BLaER1 treated with 17β-estradiol and CSF1 and Interleukin-3, amounts not matched to agents 10 nM and 100 nM (cell line): Measurements from ENCODE around the gene EIF4EBP3.
A peak's percentile ranks its signal among the peaks of the same experiment; 100 is the strongest.

Experiments used
- H3K27ac ChIP-seq, 11 experiments: shearing (Covaris generic); formaldehyde crosslinking; 2 replicates each; pipeline ENCODE4 v1.8.1; 2022
- H3K27me3 ChIP-seq, 11 experiments: shearing (Covaris generic); formaldehyde crosslinking; 2 replicates each; pipeline ENCODE4 v1.8.1; 2022
- H3K36me3 ChIP-seq, 11 experiments: shearing (Covaris generic); formaldehyde crosslinking; 2 replicates each; pipeline ENCODE4 v1.8.1; 2022
- H3K4me1 ChIP-seq, 10 experiments: shearing (Covaris generic); formaldehyde crosslinking; 2 replicates each; pipeline ENCODE4 v1.8.1; 2022
- H3K4me2 ChIP-seq, 11 experiments: shearing (Covaris generic); formaldehyde crosslinking; 2 replicates each; pipeline ENCODE4 v1.8.1; 2022
- H3K4me3 ChIP-seq, 10 experiments: shearing (Covaris generic); formaldehyde crosslinking; 2 replicates each; pipeline ENCODE4 v1.8.1; 2022
- H3K9ac ChIP-seq, 11 experiments: shearing (Covaris generic); formaldehyde crosslinking; 2 replicates each; pipeline ENCODE4 v1.8.1; 2022
- H3K9me3 ChIP-seq, 11 experiments: shearing (Covaris generic); formaldehyde crosslinking; replicated peaks in 1 of 11; 2 replicates each; pipeline ENCODE4 v1.8.1; 2022
- H4K20me1 ChIP-seq, 11 experiments: shearing (Covaris generic); formaldehyde crosslinking; 2 replicates each; pipeline ENCODE4 v1.8.1; 2022
- Cebpa-rat ChIP-seq, 11 experiments: shearing (Covaris generic); IDR thresholded peaks; 2 replicates each; pipeline ENCODE4 v1.8.1; 2022

The EIF4EBP3 gene

DNA sequence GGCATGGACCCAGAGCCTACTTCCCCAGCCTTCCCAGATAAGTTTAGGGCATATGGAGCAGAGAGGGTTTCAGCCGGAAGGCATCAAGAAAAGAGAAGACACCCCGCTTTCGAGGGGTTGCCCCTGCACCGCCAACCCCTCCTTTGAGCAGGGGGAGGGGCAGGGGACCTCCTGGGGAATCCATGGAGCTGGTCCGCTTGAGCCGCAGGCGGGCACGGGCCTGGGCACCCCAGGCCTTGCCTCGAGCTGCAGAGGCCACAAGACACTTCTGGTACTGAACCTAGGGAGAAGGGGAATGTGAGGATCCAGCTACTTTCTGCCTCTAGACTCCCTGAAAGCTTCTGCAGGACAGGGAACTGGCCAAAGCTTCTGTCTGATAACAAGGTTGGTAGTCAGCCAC is 11.1 kb downstream of the EIF4EBP3 start:
- peak overlapping the region in 5 of 11 experiments; percentile 82 to 98 (median 97); a peak in 8 of 22 replicates for H3K4me2 ChIP-seq
- peaks cover 5 to 81% (median 20%) of the 10 kb centered on the region in 11 experiments; a peak in 19 of 22 replicates for H3K36me3 ChIP-seq
- H3K9me3 ChIP-seq: peaks cover 0 to 5% (median 2%) of the 10 kb centered on the region in 11 experiments; a peak in 15 of 22 replicates
- TF ChIP-seq Cebpa-rat (IDR thresholded peaks at IDR 0.05): no peak
- peaks cover 0 to 32% (median 6%) of the 10 kb centered on the region in 11 experiments; a peak in 9 of 22 replicates for H4K20me1 ChIP-seq
- peaks cover 23 to 87% (median 41%) of the 10 kb centered on the region in 10 experiments for H3K4me1 ChIP-seq
- peak overlapping the region in 6 of 11 experiments; percentile 93 to 97 (median 94); a peak in 9 of 22 replicates for H3K27ac ChIP-seq
- H3K27me3 ChIP-seq: peaks cover under 1 to 15% (median 14%) of the 10 kb centered on the region in 11 experiments
- H3K9ac ChIP-seq: peak overlapping the region in 2 of 11 experiments; percentile 96 to 98; a peak in 4 of 22 replicates
- H3K4me3 ChIP-seq: peak overlapping the region in 1 of 10 experiments; percentile 84; a peak in 2 of 20 replicates

DNA sequence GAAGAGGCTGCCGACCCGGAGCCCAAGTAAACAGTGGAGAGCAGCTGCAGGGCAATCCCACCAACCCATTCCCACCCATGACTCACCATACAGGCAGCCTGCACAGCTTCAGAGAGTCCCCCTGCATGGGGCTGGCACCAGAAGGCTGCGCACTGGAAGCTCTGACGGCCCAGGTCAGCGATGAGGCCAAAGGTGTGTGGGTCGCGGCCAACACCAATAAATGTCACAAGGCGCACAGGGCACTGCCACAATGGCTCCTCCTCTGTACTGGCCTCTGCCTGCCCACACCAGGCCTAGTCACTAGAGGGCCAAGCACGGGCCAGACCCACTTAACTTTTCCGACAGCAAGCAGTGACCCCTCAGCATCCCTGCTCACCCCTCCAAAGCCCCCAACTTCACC is 12.8 kb downstream of the EIF4EBP3 start:
- peaks cover 17 to 32% (median 30%) of the 10 kb centered on the region in 11 experiments for H3K27me3 ChIP-seq
- peaks cover 0 to 65% (median 3%) of the 10 kb centered on the region in 11 experiments; a peak in 14 of 22 replicates for H3K36me3 ChIP-seq
- H3K9me3 ChIP-seq: peaks cover 7 to 22% (median 19%) of the 10 kb centered on the region in 11 experiments; a peak in 21 of 22 replicates
- no peak for TF ChIP-seq Cebpa-rat (IDR thresholded peaks at IDR 0.05)
- peak overlapping the region in 1 of 11 experiments; percentile 97; a peak in 1 of 22 replicates for H3K27ac ChIP-seq
- H3K4me2 ChIP-seq: peak overlapping the region in 3 of 11 experiments; percentile 97 to 98 (median 97); a peak in 6 of 22 replicates
- H3K4me1 ChIP-seq: peaks cover 19 to 76% (median 34%) of the 10 kb centered on the region in 10 experiments
- peaks cover 0 to 16% (median 0%) of the 10 kb centered on the region in 11 experiments; a peak in 4 of 22 replicates for H4K20me1 ChIP-seq
- H3K9ac ChIP-seq: peak overlapping the region in 2 of 11 experiments; percentile 83 to 98; a peak in 4 of 22 replicates
- H3K4me3 ChIP-seq: peak overlapping the region in 3 of 10 experiments; percentile 58 to 66 (median 63); a peak in 5 of 20 replicates

DNA sequence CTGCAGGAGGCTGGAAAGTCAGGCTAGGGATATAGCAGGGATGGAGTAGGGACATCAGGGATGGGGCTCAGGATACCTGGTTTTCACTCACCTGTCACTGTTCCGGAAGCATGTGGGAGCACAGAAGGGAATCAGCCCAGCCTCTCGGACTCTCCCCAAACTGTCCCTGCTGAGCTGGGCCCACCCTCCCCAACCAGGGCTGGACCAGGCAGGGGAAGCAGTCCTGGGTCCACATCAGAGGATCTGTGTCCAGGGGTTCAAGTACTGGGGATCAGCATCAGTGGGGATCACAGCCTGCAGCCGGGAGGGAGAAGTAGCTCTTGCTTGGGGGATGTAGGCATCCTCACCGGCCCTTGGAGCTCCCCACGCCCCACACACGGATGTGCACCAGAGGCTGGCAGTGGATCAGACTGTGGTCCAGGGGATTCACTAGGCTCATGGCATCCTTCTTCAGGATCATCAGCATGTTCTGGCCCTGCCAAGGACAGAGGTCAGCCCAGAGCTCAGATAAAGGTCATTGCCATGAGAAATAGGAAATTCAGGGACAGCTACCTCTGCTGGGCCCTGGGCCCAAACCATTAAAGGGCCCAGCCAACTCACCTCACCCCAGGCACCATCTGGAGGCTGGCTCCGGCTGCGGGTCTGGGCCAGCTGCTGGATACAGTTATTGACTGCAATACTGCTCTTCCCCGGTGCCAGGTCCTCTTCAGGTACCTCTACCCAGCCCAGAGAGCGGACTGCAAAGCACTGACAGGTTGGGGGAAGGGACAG is 14.5 kb downstream of the EIF4EBP3 start:
- Histone ChIP-seq H3K9ac (peak overlapping the region in 2 of 11 experiments; percentile 83 to 98; a peak in 5 of 22 replicates), H3K27me3 (peaks cover 33 to 49% (median 48%) of the 10 kb centered on the region in 11 experiments), H4K20me1 (peaks cover 0 to 12% (median 0%) of the 10 kb centered on the region in 11 experiments; a peak in 2 of 22 replicates), H3K36me3 (peaks cover 6 to 57% (median 12%) of the 10 kb centered on the region in 11 experiments; a peak in 20 of 22 replicates), H3K4me3 (peak overlapping the region in 3 of 10 experiments; percentile 58 to 66 (median 63); a peak in 6 of 20 replicates), H3K4me2 (peak overlapping the region in 4 of 11 experiments; percentile 85 to 98 (median 97); a peak in 7 of 22 replicates), H3K9me3 (peaks cover 7 to 27% (median 19%) of the 10 kb centered on the region in 11 experiments; a peak in 21 of 22 replicates), H3K4me1 (peaks cover 13 to 83% (median 35%) of the 10 kb centered on the region in 10 experiments), H3K27ac (no peak overlapping the region; a peak in 1 of 22 replicates)
- no peak for TF ChIP-seq Cebpa-rat (IDR thresholded peaks at IDR 0.05)

DNA sequence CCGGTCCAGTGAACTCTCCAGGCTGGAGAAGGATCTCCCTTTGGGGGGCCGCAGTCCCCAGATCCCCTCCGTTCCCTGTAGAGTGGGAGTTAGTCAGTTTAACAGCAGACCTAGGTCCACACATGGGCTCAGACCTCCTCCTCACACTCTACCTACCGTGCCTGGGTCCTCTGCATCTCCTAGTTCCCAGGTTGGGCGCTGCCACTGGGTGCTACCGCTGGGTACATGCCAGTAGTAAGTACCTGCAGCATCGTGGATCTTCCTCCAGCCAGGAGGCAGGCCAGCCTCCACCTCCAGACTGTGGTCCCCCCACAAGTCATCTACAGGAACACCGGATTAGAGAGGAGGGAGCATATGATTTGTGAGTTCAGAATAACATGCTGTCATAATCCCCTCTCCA is 16.1 kb downstream of the EIF4EBP3 start:
- Histone ChIP-seq H3K4me1 (peaks cover 11 to 88% (median 40%) of the 10 kb centered on the region in 10 experiments), H3K27me3 (peaks cover 35 to 53% (median 48%) of the 10 kb centered on the region in 11 experiments), H4K20me1 (peaks cover 0 to 12% (median 0%) of the 10 kb centered on the region in 11 experiments; a peak in 2 of 22 replicates), H3K9ac (peak overlapping the region; percentile 65 to 98 (median 79); a peak in 21 of 22 replicates), H3K36me3 (peaks cover 6 to 64% (median 23%) of the 10 kb centered on the region in 11 experiments; a peak in 20 of 22 replicates), H3K9me3 (peaks cover 7 to 27% (median 19%) of the 10 kb centered on the region in 11 experiments; a peak in 21 of 22 replicates), H3K27ac (peak overlapping the region; percentile 71 to 86 (median 80)), H3K4me2 (peak overlapping the region; percentile 59 to 98 (median 79)), H3K4me3 (peak overlapping the region; percentile 58 to 73 (median 64))
- no peak for TF ChIP-seq Cebpa-rat (IDR thresholded peaks at IDR 0.05)

DNA sequence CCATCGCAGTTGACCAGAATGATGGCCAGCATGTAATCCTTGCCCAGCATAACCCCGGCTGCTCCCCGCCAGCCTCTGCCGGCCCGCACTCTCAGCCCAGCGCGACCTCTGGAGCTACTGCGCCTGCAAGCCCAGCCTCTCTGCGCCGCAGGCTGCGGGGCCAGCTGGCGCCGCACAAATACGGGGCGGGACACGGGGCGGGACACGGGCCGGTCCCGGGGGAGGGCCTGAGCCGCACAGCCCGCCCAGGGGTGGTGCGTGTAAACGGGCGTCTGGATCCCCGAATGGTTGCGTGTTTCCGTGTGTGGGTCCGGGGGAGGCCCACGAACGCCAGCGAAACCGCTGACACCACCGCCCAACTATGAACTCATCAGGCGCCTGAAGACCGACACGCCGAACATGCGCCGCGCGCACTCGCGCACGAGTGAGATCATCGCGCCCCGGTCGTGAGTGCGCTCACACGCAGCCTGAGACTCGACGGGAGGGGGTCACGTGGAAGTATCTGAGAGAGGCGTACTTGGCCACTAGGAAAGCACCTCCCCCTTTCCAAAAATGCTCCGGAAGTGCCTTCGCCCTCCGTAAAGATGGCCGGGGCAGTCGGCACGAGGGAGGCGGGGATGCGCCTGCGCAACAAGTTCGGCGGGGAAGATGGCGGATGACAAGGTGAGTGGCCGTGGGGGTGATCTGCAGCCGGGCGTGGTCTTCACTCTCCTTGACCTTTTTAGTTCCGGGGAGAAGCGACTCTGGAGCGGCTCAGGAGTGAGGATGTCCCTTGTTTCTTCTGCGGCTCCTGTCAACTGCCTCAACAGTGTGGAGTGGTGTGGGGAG is 16.9 kb downstream of the EIF4EBP3 start, which contains the start of the genes APBB3 and SLC35A4:
Gene APBB3 (minus strand): TSS at position 403 of the 828 bp plus-strand sequence. CDS start 353 bp downstream, at position 50.
Gene SLC35A4 (plus strand): TSS at position 633 of the 828 bp plus-strand sequence. CDS start 2,342 bp downstream, outside the sequence.
- Histone ChIP-seq H3K4me1 (peaks cover 19 to 88% (median 48%) of the 10 kb centered on the region in 10 experiments), H3K9ac (peak within 1 kb of the TSS; percentile 65 to 98 (median 79)), H3K4me3 (peak within 1 kb of the TSS; percentile 58 to 73 (median 64)), H3K4me2 (peak within 1 kb of the TSS; percentile 59 to 98 (median 79)), H3K9me3 (peaks cover 7 to 27% (median 19%) of the 10 kb centered on the region in 11 experiments; a peak in 21 of 22 replicates), H3K27me3 (peaks cover 35 to 53% (median 48%) of the 10 kb centered on the region in 11 experiments), H3K27ac (peak within 1 kb of the TSS; percentile 71 to 86 (median 80)), H3K36me3 (peaks cover 6 to 57% (median 23%) of the 10 kb centered on the region in 11 experiments; a peak in 20 of 22 replicates), H4K20me1 (peaks cover 0 to 6% (median 0%) of the 10 kb centered on the region in 11 experiments; a peak in 2 of 22 replicates)
- no peak for TF ChIP-seq Cebpa-rat (IDR thresholded peaks at IDR 0.05)

DNA sequence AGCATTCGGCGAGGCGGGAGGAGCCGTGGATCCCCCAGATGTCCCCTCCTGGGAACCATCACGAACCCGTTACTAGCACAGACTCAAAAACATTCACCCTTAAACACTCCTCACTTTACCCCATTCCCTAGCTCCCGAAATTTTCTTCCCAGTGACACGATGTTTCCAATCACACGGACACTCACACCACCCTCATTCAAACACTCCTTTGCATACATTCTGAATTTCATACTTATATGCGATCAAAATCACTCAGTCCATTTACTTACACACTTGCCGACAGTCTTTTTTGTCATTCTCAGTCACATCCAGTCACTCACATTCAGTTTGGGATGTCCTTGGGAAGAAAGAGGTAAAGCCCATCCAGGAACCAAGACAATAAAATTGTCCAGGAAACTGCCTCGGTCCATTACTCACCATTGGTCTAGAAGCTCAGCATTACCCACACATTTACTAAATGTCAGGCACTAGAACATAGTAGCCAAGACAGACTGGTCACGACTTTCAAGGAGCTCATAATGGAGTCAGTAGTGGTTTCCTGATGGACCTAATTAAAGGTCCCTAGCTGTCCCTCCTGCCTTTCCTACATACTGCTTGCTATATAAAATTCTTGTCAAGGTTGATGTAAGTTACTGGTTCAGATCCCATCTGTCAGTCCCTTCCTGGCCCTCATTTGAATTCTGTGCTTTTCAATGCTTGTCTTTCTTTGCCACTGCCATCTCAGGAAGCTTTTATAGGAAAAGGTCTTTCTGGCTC is 17.7 kb downstream of the EIF4EBP3 start:
- TF ChIP-seq Cebpa-rat (IDR thresholded peaks at IDR 0.05): no peak
- peaks cover 6 to 57% (median 23%) of the 10 kb centered on the region in 11 experiments; a peak in 20 of 22 replicates for H3K36me3 ChIP-seq
- H3K27me3 ChIP-seq: peaks cover 35 to 53% (median 48%) of the 10 kb centered on the region in 11 experiments
- H3K4me1 ChIP-seq: peaks cover 27 to 88% (median 56%) of the 10 kb centered on the region in 10 experiments
- peak overlapping the region; percentile 58 to 73 (median 64) for H3K4me3 ChIP-seq
- H3K9ac ChIP-seq: peak overlapping the region; percentile 65 to 98 (median 79)
- H3K27ac ChIP-seq: peak overlapping the region; percentile 71 to 86 (median 80)
- H4K20me1 ChIP-seq: peaks cover 0 to 4% (median 0%) of the 10 kb centered on the region in 11 experiments; a peak in 1 of 22 replicates
- H3K4me2 ChIP-seq: peak overlapping the region; percentile 59 to 98 (median 79)
- H3K9me3 ChIP-seq: peaks cover 7 to 27% (median 19%) of the 10 kb centered on the region in 11 experiments; a peak in 21 of 22 replicates

DNA sequence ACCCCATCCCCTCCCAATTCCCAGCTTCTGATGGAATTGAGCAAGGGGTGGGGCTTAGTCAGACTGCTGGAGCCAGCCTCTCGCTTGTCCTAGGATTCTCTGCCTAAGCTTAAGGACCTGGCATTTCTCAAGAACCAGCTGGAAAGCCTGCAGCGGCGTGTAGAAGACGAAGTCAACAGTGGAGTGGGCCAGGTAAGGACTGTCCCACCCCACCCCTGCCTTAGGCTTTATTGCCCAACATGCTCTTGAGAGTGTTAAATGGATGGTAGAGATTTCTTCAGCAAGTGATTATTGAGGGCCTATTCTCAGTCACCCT is 18.3 kb downstream of the EIF4EBP3 start:
- Histone ChIP-seq H3K36me3 (peaks cover 6 to 55% (median 23%) of the 10 kb centered on the region in 11 experiments; a peak in 20 of 22 replicates), H3K9ac (peak overlapping the region in 8 of 11 experiments; percentile 73 to 98 (median 80); a peak in 11 of 22 replicates), H3K9me3 (peaks cover 7 to 27% (median 19%) of the 10 kb centered on the region in 11 experiments; a peak in 21 of 22 replicates), H3K27ac (peak overlapping the region in 10 of 11 experiments; percentile 73 to 86 (median 80); a peak in 14 of 22 replicates), H3K4me2 (peak overlapping the region; percentile 59 to 98 (median 79)), H4K20me1 (peaks cover 0 to 4% (median 0%) of the 10 kb centered on the region in 11 experiments; a peak in 1 of 22 replicates), H3K27me3 (peaks cover 35 to 53% (median 48%) of the 10 kb centered on the region in 11 experiments), H3K4me1 (peaks cover 28 to 88% (median 57%) of the 10 kb centered on the region in 10 experiments), H3K4me3 (peak overlapping the region; percentile 58 to 73 (median 64); a peak in 19 of 20 replicates)
- no peak for TF ChIP-seq Cebpa-rat (IDR thresholded peaks at IDR 0.05)
